H1 (cell line): ENCODE data around the gene NKAIN2. TPM values are rescaled to one million over a fixed set of nuclear protein-coding genes. Genes with fewer than 3 reads are reported as not detected.

ENCODE experiments used
- POU5F1 ChIP-seq: IDR thresholded peaks from 2 replicates; pipeline ENCODE4 v1.6.1; 2011; ENCODE audit warnings: low read depth, mild to moderate bottlenecking, low read length, moderate library complexity
- polyA plus RNA-seq, 7 experiments: library from polyadenylated mRNA; depleted of rRNA in 3 of 7; stranded (reverse) in 5 of 7; unstranded in 2 of 7; fragments of >200 nt in 5 of 7; fragments of 200-250 nt in 2 of 7; gene quantifications; 1 replicate in 5 of 7; 2 replicates in 1 of 7; 4 replicates in 1 of 7; pipeline versions ENCODE4 v1.2.1 to v1.2.3, GENCODE V29; 2011 to 2013; ENCODE audit warnings: missing spikeins in 2 of 7, mixed read lengths in 2 of 7
- total RNA-seq: library from RNA; stranded (reverse); fragmentation: NEBNext Ultra II Directional; extraction: Animal tissue kit (Norgen Biotek cat#: 25700); gene quantifications from 2 replicates; pipeline ENCODE4 v1.2.1, GENCODE V29; 2021
- TF ChIP-seq, protein P1 (sequence below), 3 experiments: IDR thresholded peaks; 1 replicate in 2 of 3; 2 replicates in 1 of 3; pipeline versions ENCODE4 v1.5.1 to v1.6.1; 2011; ENCODE audit warnings: low read length in 3 of 3, mild to moderate bottlenecking in 3 of 3, inconsistent platforms in 2 of 3, low read depth in 1 of 3, moderate library complexity in 1 of 3; ENCODE audit not compliant: insufficient read depth in 1 of 3; ENCODE audit errors: control extremely low read depth in 1 of 3

NKAIN2 gene
- total and polyA plus RNA-seq, 2 of the 8 experiments (the other 6 are each of a cell fraction or from before 2014, with no cell fraction given) = 0.20 to 0.34 TPM

DNA sequence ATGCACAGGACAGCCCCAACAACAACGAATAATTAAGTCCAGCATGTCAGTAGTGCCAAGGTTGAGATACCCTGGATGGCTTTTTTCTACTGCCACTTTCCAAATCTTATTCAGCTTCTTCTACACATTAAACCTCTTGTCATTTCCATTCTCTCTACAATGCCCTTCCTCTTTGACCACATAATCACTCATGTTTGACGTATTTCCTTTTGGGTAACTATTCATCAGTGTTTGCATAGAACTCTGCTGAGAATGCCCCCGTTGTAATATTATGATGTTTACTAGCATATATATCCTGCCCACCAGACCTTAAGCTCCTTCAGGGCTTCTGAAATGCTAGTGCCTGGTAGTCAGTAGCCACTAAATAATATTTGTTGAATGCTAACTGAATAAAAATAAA is 643.3 kb downstream of the NKAIN2 start (continued):
- no peak for TF ChIP-seq POU5F1
- TF ChIP-seq, protein P1, sequence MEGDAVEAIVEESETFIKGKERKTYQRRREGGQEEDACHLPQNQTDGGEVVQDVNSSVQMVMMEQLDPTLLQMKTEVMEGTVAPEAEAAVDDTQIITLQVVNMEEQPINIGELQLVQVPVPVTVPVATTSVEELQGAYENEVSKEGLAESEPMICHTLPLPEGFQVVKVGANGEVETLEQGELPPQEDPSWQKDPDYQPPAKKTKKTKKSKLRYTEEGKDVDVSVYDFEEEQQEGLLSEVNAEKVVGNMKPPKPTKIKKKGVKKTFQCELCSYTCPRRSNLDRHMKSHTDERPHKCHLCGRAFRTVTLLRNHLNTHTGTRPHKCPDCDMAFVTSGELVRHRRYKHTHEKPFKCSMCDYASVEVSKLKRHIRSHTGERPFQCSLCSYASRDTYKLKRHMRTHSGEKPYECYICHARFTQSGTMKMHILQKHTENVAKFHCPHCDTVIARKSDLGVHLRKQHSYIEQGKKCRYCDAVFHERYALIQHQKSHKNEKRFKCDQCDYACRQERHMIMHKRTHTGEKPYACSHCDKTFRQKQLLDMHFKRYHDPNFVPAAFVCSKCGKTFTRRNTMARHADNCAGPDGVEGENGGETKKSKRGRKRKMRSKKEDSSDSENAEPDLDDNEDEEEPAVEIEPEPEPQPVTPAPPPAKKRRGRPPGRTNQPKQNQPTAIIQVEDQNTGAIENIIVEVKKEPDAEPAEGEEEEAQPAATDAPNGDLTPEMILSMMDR (IDR thresholded peaks at IDR 0.05; ENCODE audit: control extremely low read depth in 1 of 3, insufficient read depth in 1 of 3, low read depth in 1 of 3, low read length in 3 of 3) = no peak
